Ramos (cell line): ENCODE results near the gene BMP2K.
"Not testable (repeated sequence)": the region's sequence is repeated elsewhere in the genome, so short reads cannot be mapped to it uniquely, and the experiment has no call there.

Experiments
- in situ Hi-C: fragments of 300-500 bp; cut with MboI; formaldehyde crosslinking; loops from one replicate; pipeline ENCODE4 v1.14.3; 2022; ENCODE audit warnings: low sequenced_read_pairs; ENCODE audit not compliant: unreplicated experiment

BMP2K gene

DNA sequence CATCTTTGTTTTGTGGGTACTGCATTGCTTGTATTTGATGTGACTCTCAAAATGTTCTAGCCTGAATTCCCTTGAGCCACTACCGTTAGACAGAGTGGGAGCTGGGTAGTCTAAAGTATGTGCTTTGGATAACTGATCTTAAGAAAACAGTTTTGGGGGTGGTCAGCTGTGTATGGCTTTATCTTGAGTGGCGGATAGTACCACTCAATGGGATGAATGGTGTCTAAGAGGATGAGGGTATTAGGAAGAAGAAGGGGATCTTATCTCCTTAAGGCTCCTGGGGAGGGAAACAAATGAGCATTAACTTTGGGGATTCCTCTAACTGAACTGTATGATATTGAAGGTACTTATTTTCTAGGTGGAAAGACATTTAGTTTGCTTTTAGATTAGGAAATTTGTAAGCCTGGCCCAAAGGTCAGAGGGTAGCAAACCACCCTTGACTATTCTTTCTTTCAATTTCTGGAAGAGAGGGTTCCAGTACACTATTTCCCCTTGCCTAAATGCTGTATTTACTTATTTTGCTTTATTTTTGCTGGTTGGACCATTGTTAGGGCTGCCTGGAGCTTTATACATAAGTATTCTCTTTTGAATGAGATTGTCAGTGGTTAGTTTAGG lies 11.3 kb downstream of the BMP2K start:
- in situ Hi-C loops, result no loop called here

DNA sequence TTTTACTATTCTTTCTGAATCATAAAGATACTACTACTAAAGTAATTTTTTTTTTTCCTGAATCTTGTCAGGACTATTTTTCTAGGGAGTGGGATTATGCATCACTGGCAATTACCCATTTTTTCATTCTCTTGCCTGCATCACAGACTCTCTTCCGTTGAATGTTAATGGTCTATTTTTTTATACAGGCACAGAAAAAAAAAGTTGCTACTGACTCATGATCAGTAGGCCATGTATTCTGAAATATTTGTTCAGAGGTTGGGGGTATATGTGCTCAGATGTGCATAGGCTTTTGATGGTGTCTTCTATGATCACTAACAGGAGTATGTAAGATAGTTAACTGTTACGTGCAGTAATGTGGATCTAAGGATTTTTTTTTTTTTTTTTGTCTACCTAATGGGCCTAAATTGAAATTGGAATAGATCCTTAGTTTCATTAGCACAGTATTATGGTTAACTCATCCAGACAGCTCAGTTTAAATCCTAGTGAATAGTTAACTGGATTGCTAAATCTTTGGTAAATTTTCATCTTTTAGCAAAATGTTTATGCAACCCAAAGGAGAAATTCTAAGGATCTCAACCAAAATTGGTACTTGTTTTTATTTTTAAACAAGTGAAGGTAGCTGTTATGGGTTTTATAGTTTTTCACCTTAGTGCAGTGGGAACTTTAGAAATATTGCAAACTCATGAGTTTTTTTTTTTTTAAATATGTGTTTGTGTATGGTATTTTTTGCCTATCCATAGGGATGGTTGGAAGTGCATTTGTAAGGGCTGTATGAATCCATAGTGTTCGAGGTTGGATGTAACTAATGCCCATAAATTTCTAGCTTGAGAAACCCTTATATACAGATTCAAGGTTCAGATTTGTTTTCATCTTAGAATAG lies 12.1 kb downstream of the BMP2K start:
- in situ Hi-C loops, result no loop called here

DNA sequence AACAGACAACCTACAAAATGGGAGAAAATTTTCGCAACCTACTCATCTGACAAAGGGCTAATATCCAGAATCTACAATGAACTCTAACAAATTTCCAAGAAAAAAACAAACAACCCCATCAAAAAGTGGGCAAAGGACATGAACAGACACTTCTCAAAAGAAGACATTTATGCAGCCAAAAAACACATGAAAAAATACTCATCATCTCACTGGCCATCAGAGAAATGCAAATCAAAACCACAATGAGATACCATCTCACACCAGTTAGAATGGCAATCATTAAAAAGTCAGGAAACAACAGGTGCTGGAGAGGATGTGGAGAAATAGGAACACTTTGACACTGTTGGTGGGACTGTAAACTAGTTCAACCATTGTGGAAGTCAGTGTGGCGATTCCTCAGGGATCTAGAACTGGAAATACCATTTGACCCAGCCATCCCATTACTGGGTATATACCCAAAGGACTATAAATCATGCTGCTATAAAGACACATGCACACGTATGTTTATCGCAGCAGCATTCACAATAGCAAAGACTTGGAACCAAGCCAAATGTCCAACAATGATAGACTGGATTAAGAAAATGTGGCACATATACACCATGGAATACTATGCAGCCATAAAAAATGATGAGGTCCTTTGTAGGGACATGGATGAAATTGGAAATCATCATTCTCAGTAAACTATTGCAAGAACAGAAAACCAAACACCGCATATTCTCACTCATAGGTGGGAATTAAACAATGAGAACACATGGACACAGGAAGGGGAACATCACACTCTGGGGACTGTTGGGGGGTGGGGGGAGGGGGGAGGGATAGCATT lies 19.7 kb downstream of the BMP2K start:
- in situ Hi-C loops, result not testable (repeated sequence)

DNA sequence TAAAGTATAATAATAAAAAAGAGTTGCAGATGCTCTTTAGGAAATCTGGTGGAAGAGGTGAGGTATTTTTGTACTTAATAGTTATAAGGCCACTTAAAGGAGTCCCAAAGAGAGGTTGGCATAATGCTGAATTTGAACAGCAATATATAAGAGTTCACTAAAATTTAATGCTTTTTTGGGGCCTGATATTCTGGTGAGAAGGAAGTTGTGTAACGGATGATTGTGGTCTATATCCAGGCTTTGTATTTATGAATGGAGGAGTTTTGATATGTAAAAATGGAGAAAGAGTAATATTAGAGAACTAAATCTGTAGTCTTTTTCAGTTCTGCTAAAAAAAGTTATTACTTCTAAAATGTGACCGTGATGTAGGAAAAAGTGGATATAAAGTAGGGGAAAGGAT lies 20.4 kb downstream of the BMP2K start:
- in situ Hi-C loops, result no loop called here

DNA sequence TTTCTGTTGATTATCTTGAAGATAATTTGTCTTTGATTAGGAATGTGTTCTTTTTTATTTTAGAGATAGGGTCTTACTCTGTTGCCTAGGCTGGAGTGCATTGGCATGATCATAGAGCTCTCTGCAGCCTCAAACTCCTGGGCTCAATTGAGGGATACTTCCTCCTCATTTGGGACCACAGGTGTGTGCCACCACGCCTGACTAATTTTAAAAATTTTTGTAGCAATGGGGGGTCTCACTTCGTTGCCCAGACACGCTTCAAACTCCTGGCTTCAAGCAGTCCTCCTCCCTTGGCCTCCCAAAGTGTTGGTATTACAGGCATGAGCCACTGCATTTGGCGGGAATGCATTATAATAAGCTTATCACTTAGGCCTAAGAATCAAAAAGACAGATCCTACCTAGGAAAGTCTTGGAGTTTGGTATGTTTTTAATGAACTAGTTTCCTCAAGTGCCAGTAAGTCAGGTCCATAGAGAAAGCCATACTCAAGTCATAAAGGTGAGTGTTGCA lies 21.7 kb downstream of the BMP2K start:
- in situ Hi-C loops, result no loop called here

DNA sequence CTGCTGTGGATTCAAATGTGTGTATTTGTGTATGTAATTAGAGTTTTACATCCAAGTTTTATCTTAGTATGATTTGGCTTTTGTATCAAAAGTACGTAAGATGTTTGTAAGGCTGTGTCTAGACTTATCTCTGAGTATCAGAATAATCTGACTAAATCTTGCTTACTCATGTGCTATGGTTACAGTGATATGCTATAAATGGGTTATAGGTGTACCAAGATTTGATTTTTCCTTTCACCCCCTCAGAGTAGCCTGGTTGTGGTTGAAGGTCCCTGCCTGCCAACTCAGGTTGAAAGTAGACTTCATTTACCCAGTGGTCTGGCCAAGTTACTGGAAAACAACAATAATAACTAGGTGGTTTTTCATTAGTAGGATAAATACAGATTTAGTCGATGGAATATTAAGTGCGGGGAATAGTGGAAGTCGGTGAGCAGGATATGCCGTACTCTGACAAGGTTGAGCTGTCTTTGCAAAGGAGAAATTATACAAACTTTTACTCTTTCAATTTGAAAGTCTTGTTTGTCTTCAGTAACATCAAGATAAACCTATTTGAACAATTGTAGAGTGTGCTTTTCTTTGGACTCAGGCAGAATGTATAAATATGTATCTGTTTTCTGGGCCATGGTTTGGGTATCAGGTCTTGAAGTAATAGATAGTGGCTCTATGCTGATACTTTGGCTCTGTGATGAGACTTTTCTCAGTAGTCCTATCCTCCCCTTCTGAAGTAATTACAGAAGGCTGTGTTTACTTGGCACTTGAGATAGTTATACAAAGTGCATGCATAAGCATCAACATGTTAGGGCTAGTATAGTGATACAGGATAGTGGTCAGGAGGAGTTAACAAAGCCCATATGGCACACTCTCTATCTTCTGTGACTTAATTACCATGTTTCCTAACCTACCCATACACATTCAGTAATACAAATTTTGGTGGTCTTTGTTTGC lies 23.7 kb downstream of the BMP2K start:
- in situ Hi-C loops, result no loop called here

DNA sequence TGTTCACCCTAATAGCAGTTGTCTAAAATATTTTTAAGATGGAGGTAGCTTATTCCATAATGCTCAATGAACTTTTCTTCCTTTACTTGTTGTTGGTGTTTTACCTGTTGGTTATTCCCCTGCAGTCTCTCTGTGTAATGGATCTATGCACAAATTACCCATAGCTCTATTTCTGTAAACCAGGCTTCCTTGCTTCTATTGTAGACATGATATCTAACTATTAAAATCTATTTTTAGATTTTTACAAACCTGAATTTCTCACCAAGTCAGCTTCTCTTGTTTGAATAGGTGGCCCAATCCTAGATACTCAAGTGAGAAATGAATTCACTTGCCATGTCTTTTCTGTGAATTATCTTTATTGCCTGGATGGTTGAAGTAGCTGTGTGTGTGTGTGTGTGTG lies 24.8 kb downstream of the BMP2K start:
- in situ Hi-C loops, result no loop called here

DNA sequence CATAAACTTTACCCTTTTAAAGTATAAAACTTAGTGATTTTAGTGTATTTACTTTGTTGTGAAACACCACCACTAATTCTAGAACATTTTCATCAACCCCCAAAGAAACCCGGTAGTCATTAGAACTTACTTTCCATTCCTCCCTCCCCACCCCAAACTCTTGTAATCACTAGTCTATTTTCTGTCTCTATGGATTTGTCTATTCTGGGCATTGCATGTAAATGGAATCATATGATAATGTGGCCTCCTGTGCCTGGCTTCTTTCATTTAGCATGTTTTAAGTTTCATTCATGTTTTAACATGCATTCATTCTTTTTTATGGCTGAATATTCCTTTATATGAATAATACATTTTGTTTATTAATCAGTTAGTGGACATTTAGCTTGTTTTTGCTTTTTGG lies 27.8 kb downstream of the BMP2K start:
- in situ Hi-C loops, result no loop called here

DNA sequence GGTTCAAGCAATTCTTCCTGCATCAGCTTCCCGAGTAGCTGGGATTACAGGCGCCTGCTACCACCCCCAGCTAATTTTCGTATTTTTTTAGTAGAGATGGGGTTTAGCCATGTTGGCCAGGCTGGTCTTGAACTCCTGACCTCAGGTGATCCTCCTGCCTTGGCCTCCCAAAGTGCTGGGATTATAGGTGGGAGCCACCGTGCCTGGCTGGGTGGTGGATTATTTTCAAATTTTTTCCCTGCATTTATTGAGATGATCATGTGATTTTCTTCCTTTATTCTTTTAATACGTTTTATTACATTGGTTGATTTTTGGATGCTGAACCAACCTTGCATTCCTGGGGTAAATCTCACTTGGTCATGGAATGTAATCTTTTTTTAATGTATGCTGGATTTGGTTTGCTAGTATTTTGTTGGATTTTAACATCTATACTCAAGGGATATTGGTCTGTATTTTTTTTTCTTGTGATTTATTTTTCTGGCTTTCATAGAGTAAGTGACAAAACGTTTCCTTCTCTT lies 30.9 kb downstream of the BMP2K start:
- in situ Hi-C loops, result no loop called here

DNA sequence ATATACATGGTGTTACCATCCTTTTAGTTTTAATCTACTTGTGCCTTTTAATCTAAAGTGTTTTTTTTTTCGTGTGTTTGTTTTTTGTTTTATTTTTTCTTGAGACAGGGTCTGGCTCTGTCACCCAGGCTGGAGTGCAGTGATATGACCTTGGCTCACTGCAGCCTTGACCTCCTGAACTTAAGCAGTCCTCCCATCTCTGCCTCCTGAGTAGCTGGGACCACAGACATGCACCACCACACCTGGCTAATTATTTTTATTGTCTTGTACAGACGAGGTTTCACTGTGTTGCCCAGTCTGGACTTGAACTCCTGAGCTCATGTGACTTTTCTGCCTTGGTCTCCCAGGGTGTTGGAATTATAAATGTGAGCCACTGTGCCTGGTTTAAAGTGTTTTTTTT lies 33.1 kb downstream of the BMP2K start:
- in situ Hi-C loops, result no loop called here

DNA sequence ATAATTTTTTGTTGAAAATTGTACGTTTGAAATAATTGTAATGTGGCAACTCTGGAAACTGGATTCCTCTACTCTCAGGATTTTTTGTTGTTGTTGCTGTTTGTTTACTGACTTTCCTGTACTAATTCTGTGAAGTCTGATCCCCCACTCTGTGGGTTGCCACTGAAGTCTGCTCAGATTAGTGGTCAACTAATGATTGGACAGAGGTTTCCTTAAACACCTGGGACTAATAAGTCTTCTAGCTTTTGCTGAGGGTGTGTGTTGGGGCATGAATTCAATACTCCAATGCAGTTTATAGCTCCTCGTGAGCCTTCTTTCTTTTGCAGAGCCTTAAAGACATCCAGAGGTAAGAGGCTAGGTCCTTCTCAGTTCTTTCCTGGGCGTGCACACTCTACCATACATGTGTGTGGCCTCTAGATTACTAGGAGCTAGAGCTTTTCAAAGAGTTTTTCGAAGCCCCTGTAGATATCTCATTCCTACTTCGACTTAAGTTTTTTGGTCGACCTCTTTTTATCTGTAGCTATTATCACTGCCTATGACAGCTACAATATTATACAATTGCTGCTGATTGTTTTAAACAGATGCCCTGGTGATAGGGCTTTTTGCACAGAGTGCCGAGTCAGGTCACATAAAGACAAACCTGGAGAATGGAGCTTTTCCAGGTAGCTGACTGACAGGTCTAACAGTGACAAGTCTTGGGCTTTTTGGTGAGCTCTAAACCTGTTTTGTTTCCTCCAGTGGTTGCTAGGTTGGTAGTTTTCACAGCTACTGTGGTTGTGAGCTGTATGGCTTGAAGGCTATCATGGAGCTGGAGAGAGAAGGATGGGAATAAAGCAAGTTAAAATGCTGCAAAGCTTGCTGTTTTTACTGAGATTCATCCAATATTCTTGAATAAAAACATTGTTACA lies 34.0 kb downstream of the BMP2K start:
- in situ Hi-C loops, result no loop called here

DNA sequence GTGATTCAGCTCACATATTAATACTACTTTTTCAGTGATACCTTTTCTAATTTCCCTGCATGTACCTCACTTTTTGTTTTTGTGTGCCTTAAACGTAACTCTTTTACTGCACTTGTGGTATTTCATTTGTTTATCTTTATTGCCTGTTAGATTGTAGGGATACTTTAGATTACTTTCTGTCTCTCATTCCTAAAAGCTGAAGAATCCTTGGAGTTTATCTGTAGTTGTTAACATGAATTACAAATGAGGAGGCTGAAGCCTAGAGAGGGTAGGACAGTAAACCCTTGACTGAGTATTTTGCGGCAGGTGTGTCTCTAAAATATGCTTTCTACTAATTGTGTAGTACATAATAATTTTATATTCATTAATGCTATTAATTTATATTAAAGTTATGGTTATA lies 34.9 kb downstream of the BMP2K start:
- in situ Hi-C loops, result no loop called here

DNA sequence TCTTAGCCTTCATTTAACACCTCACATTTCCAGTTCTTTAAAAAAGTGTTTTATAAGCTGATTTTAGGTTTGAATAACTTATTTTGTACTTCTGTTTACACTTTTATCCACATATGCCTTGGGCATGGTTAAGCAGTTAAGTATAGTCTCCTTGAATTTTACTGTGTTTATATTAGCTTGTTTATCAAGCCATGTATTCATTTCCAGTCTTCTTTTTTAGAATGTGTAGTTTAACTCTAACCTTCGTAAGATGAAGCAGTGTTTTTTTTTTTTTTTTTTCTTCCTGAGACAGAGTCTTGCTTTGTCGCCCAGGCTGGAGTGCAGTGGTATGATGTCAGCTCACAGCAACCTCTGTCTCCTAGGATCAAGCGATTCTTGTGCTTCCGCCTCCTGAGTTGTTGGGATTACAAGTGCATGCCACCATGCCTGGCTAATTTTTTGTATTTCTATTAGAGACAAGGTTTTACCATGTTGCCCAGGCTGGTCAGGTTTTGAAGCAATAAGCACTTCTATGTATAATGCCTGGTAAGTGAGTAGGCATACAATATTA lies 42.5 kb downstream of the BMP2K start:
- in situ Hi-C loops, result no loop called here

DNA sequence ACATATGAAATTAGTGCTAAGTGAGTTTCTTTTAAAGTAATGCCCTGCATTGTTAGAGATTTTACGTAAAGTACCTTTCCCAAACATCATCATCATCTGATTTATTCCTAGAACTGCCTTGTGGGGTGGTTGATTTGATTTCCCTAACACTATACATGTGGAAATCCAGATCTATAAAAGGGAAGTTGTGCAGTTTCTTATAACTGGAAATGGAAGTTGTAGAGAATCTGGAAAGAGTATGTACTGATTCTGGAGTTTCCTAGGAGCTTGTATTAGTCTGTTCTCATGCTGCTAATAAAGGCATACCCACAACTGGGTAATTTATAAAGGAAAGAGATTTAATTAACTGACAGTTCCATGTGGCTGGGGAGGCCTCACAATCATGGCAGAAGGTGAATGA lies 47.9 kb downstream of the BMP2K start:
- in situ Hi-C loops, result no loop called here

DNA sequence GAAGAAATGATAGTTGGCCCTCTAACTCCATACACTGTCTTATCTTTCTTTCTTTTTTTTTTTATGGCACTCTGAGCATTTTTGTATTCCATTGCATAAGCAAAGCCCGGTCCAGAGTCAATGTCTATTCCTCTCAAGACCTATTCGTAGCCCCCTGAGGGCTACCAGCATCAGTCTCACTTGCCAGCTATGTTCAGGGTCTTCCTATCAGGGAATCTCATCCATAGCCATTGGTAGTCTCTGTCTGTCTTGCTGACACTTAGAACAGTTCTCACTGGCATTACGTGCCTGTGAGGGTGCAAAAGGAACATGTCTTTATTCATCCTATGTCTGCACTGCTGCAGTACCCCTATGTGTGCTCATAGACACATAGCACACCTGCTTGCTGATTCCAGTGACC lies 51.0 kb downstream of the BMP2K start:
- in situ Hi-C loops, result no loop called here

DNA sequence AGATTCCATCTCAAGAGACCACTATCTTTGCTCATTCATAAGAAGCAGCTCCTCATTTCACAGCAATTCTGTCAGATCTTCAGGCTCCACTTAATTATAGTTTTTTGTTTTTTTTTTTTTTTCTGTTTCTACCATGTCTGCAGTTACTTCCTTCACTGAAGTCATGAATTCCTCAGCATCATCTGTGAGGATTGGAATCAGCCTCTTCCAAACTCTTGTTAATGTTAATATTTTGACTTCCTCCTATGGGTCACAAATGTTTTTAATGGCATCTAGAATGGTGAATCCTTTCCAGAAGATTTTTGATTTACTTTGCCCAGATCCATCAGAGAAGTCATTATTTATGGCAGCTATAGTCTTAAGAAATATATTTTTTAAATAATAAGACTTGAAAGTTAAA lies 53.1 kb downstream of the BMP2K start:
- in situ Hi-C loops, result no loop called here

DNA sequence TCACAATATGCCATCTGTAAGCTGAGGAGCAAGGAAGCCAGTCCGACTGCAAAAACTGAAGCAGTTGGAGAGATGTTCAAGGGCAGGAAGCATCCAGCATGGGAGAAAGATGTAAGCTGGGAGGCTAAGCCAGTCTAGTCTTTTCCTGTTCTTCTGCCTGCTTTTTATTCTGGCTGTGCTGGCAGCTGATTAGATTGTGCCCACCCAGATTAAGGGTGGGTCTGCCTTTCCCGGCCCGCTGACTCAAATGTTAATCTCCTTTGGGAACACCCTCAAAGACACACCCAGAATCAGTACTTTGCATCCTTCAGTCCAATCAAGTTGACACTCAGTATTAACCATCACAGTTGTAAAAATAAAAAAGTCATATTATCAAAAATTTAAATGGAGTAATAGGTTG lies 63.5 kb downstream of the BMP2K start:
- in situ Hi-C loops, result not testable (repeated sequence)

DNA sequence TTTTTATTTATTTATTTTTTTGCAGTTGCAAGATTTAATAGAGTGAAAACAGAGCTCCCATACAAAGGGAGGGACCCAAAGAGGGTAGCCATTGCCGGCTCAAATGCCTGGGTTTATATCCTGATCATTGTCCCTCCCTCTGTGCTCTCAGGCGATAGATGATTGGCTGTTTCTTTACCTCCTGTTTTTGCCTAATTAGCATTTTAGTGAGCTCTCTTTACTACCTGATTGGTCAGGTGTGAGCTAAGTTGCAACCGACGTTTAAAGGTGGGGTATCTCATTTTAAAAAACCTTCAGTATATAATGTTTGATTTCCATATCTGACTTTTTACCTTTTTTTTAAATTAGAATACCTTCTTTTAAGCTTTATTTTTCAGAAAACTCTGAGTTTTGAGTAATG lies 64.1 kb downstream of the BMP2K start:
- in situ Hi-C loops, result not testable (repeated sequence)
